Activated CD8-positive, alpha-beta memory T cell treated with anti-CD3 and anti-CD28 coated beads for 36 hours (primary cell): ENCODE measurements around the gene JAZF1. TPM values are rescaled to one million over a fixed set of nuclear protein-coding genes. Genes with fewer than 3 reads are reported as not detected.
"Not testable (repeated sequence)": the region's sequence is repeated elsewhere in the genome, so short reads cannot be mapped to it uniquely, and the experiment has no call there.

Experiments
- CTCF ChIA-PET: fragments of 350-600 bp; sonication (Branson Sonifier 250); formaldehyde crosslinking; loops from one replicate; lab custom pipeline; 2021; ENCODE audit warnings: antibody characterized with exemption; lab: Charles Lee
- POLR2A ChIA-PET: fragments of 350-600 bp; sonication (Branson Sonifier 250); formaldehyde crosslinking; loops from one replicate; lab custom pipeline; 2021; ENCODE audit warnings: antibody characterized with exemption; lab: Charles Lee
- total RNA-seq, 2 experiments: library from RNA; stranded (reverse); gene quantifications; one replicate each; pipeline ENCODE4 v1.2.3, GENCODE V29; 2021

The JAZF1 gene
- total RNA-seq, 2 experiments from 2014 or later: 4.8 to 5.7 TPM

- POLR2A ChIA-PET: no interaction called here
- CTCF ChIA-PET: no interaction called here
Observed at GRCh38 chr7:28038175-28038797, 142.3 kb downstream of the JAZF1 start.

DNA sequence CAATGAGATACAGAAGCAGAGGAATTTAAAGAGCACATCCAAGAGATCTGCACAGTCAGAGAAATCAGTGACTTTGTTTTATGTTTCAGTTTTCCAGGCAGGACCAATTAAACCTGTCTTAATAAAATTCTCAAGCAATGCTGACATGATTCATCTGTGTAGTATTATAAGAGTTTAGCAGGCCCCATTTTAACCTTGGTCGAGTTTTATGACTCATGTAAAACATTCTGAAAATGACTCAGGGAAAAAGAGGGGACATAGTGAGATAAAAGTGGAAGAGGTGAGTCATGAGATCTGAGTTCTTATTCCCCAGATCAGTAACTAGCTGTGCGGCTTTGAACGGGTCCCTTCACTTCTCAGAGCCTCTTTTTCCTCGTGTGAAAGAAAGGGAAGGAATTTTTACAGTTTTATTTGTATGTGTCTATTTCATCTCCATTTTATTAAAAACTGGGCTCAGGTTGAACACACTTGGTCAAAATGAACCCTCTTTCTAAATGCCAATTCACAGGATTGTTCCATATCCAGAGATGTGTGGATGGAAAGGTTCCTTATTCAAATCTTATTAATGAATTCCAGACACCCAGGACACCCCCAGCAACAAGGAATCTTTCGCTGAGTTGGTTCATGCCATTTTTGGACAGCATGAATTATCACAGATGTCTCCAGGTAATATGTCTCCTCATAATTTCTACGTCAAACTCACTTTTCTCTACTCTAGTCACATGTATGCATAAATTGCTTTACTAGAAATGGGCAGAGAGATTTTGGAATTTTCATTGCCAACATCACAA is 143.2 kb downstream of the JAZF1 start:
- POLR2A ChIA-PET: no interaction called here
- CTCF ChIA-PET: no interaction called here

DNA sequence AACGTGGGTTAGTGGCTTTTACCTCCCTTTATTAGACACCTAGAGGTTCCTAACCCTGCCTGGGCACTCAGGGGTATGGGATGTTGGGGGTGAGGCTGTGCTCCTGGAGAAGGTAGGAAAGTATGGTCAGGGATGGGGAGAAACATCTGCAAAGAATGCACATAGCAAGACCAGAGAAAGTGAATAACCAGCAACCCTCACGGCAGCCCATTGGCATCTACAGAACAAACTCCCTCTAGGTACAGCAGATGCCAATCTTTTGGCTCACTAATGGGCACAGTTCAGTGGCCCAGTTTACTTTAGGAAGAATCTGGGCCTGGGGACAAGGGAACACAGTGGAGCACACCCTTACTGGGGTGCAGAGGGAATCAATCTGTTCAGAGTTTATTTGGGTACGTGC is 143.9 kb downstream of the JAZF1 start:
- POLR2A ChIA-PET: no interaction called here
- CTCF ChIA-PET: interaction anchor here (1.0 kb wide), 1 partner anchor 16 kb away, joined by 3 read pairs; no protein-coding TSS in a partner anchor

GRCh38 chr7:28033386-28033785 is 147.2 kb downstream of the JAZF1 start:
- ChIA-PET POLR2A (no interaction called here), CTCF (interaction anchor here (1.2 kb wide), 1 partner anchor 9 kb away, joined by 3 read pairs; no protein-coding TSS in a partner anchor)

DNA sequence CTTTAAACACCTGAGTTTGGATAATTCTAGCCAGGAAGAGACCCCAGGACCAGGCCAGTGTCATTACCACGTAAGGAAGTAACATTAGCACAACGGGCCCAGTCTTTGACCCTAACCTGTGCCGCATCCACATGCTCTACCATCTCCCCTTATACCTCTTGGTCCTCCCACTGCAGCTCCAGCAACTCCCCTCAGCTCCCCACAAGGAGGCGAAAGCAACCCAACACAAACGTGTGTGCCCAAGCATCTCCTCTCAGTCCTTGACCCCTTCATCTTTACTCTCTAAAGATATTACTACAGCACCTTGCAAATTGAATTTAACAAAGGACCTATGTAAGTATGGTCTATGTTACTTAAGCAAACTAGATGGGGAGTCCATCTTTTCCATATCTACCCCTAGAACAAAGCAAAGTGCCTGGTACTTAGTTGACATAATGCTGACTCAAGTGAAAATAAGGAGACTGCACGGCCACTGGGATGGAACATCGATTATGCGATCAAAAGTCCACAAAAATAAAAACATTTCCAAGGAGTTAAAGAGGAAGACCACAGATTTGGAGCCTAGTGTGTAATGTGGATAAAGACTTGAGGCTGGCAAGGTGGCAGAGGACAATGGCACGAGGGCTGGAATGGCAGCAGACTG is 147.7 kb downstream of the JAZF1 start:
- ChIA-PET POLR2A (no interaction called here), CTCF (interaction anchor here (0.9 to 1.2 kb wide), 2 partner anchors 8 to 13 kb away, joined by 3 read pairs; no protein-coding TSS in a partner anchor)

GRCh38 chr7:28029051-28029450 is 151.5 kb downstream of the JAZF1 start:
- ChIA-PET CTCF (no interaction called here), POLR2A (no interaction called here)

DNA sequence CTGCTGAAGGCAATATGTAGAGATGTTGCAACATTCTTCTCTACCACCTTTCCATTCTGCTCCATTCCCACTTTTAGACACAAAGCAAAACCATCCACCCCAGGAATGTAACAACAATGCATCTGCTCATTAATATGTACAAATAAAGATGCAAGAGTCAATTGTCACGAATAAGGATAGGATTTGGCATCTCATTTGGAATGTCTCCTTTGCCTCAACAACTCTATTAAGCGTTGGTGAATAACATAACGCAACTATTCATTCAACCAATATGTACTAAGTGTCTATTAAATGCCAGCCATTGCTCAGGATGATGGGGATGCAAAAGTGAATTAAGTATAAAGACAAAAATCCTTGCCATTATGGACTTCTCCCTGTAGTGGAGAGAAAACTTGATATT is 152.1 kb downstream of the JAZF1 start:
- ChIA-PET CTCF (no interaction called here), POLR2A (no interaction called here)

GRCh38 chr7:28026237-28026636 is 154.4 kb downstream of the JAZF1 start:
- ChIA-PET CTCF (no interaction called here), POLR2A (no interaction called here)

DNA sequence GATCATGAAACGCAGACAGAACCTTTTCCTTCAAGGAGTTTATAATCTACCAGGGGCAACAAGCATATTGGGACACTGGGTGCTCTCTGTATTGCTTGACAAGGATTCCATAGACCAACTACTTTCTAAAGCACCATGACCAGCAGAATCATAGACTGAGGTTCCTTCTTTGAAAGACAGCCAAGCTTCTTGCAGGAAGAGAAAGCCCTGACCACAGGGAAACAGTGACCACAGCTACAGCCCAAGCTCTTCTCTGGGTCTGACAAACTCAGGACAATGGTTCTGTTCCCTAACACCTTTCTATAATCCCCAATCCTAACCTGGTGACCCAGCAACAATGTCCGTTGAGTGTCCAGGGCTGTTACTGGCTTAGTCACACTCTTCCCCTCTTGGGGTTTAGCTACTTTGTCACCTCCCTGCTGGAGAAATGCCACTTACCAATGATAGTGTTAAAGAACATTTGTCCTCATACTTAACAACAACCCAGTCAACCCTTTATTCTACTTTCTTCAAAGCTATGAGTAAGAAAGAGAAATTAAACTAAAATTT is 155.7 kb downstream of the JAZF1 start:
- CTCF ChIA-PET: interaction anchor here (0.9 to 1.5 kb wide), 3 partner anchors 9 to 37 kb away, joined by 3 read pairs; no protein-coding TSS in a partner anchor
- POLR2A ChIA-PET: no interaction called here

- ChIA-PET CTCF (interaction anchor here (0.7 to 1.7 kb wide), 12 partner anchors 12 to 810 kb away, joined by 3 to 8 read pairs (median 3); no protein-coding TSS in a partner anchor), POLR2A (no interaction called here)
Observed at GRCh38 chr7:28020302-28020940, 160.2 kb downstream of the JAZF1 start.

GRCh38 chr7:28018856-28019465 is 161.6 kb downstream of the JAZF1 start:
- CTCF ChIA-PET: interaction anchor here (1.0 to 1.4 kb wide), 2 partner anchors 44 to 100 kb away, joined by 3 to 4 read pairs; no protein-coding TSS in a partner anchor
- POLR2A ChIA-PET: no interaction called here

GRCh38 chr7:28018446-28018845 is 162.1 kb downstream of the JAZF1 start:
- CTCF ChIA-PET: no interaction called here

DNA sequence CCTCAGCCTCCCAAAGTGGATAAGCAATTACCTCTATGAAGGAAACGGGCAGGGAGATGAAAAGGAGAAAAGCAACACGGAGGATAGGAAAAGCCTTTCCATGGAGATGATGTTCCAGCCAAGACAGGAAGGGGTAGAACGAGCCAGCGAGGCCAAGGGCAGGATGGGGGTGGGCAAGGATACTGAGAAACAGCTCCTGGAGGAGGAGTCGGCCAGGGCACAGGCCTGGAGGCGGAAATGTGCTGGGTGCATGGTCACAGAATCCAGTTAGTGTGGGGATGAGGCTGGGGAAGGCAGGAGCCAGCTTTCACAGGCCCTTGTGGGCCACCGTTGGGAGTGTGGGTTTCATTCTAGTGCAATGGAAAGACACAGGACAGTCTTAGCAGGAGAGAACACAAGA is 162.6 kb downstream of the JAZF1 start:
- ChIA-PET POLR2A (no interaction called here), CTCF (no interaction called here)

More at GRCh38 chr7:28018446-28018845, 162.1 kb downstream of the JAZF1 start:
- POLR2A ChIA-PET: no interaction called here

- CTCF ChIA-PET: no interaction called here
- POLR2A ChIA-PET: interaction anchor here (0.6 kb wide), 1 partner anchor 59 kb away, joined by 3 read pairs; no protein-coding TSS in a partner anchor
Observed at GRCh38 chr7:28017372-28017771, 163.2 kb downstream of the JAZF1 start.

DNA sequence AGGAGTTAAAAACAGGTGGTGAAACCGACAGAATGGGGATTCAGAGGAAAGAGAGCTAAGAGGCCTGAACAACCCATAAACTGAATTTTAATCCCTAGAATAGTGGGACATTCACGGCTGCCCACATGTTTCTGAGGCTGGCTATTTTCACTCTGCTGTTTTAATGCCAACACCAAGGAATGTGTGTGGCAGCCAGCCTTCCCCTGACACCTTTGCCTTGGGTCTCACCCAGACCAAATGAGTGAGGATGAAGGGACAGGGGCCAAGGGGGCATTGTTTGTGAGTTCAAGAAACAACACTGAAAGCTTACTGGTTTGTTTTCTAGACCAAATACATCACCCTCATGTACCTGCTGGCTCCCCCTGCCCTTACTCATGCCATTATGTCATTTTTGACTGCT is 164.3 kb downstream of the JAZF1 start:
- ChIA-PET POLR2A (no interaction called here), CTCF (interaction anchor here (0.6 kb wide), 1 partner anchor 42 kb away, joined by 3 read pairs; no protein-coding TSS in a partner anchor)

- ChIA-PET CTCF (interaction anchor here (0.7 kb wide), 1 partner anchor 175 kb away, joined by 3 read pairs; no protein-coding TSS in a partner anchor), POLR2A (no interaction called here)
Observed at GRCh38 chr7:28015169-28015568, 165.4 kb downstream of the JAZF1 start.

GRCh38 chr7:28014340-28014739 is 166.3 kb downstream of the JAZF1 start:
- CTCF ChIA-PET: interaction anchor here (0.7 kb wide), 1 partner anchor 174 kb away, joined by 3 read pairs; no protein-coding TSS in a partner anchor
- POLR2A ChIA-PET: not testable (repeated sequence)

DNA sequence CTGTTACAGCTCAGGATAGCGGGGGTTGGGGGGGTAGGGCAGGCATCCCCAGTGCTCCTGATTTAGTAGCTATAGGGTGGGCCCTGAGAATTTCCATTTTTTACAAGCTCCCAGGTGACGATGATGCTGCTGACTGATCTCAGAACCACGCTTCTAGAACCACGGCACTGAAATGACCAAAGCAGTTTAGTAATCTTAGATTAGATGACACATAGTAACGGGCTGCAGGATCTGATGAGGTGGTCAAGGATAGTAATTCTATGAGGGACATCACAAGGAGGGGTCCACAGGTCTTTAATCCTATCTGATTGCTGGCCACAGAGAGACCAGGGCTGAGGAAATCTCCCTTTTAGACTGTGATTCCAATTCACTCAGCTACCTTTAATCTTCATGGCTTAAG is 167.2 kb downstream of the JAZF1 start:
- POLR2A ChIA-PET: no interaction called here
- CTCF ChIA-PET: no interaction called here

- POLR2A ChIA-PET: no interaction called here
- CTCF ChIA-PET: no interaction called here
Observed at GRCh38 chr7:28013019-28013418, 167.6 kb downstream of the JAZF1 start.
